ENCODE measurements around the gene PTPRN2.

- TF ChIP-seq POLR2AphosphoS5 (IDR thresholded peaks at IDR 0.05; ENCODE audit: low read depth, low read length), result no peak
- no peak for TF ChIP-seq CTCF (IDR thresholded peaks at IDR 0.05)
- no peak for TF ChIP-seq SIN3A (IDR thresholded peaks at IDR 0.05; ENCODE audit: borderline replicate concordance, insufficient read depth, low read depth, low read length)
- TF ChIP-seq REST (IDR thresholded peaks at IDR 0.05; ENCODE audit: insufficient read depth in 1 of 2, low read depth in 2 of 2, low read length in 1 of 2), result no peak
These were observed 768.2 kb downstream of the PTPRN2 start for GRCh38 chr7:157819455-157819807.
